ENCODE results near the gene MYEOV. TPM values are rescaled to one million over a fixed set of nuclear protein-coding genes. Genes with fewer than 3 reads are reported as not detected.

Gene MYEOV
- total and polyA plus RNA-seq, 9 donors = 0.12 to 0.79 (median 0.53) TPM; not detected in 3

- no peak for TF ChIP-seq EP300 (IDR thresholded peaks at IDR 0.05)
- no peak for TF ChIP-seq POLR2A (IDR thresholded peaks at IDR 0.05)
- no peak for TF ChIP-seq CTCF (IDR thresholded peaks at IDR 0.05)
- WGBS, 3 donors = 62 to 78% (median 68%) methylated on average over 9 of the region's 9 CpGs
- Histone ChIP-seq H3K27ac (no peak overlapping the region), H3K9me3 (no peaks in the 10 kb centered on the region), H3K36me3 (no peaks in the 10 kb centered on the region), H3K4me1 (ENCODE audit: insufficient read depth) (no peaks in the 10 kb centered on the region), H3K4me3 (no peak overlapping the region), H3K27me3 (no peaks in the 10 kb centered on the region)
- intact Hi-C loops (cut with DNase I) = no loop called here
- no peak for DNase-seq
Measured at GRCh38 chr11:69284081-69284511, 9.9 kb upstream of the MYEOV start.

GRCh38 chr11:69285091-69285490 lies 8.9 kb upstream of the MYEOV start:
- H3K27ac ChIP-seq = no peak overlapping the region
- DNase-seq = no peak
- H3K4me1 ChIP-seq (ENCODE audit: insufficient read depth) = no peaks in the 10 kb centered on the region
- 91 to 95% (median 93%) methylated on average over 11 of the region's 11 CpGs for WGBS, 3 donors
- no peak overlapping the region for H3K4me3 ChIP-seq
- H3K9me3 ChIP-seq = peaks cover 0 to 4% of the 10 kb centered on the region in 2 donors
- TF ChIP-seq CTCF (IDR thresholded peaks at IDR 0.05) = no peak
- TF ChIP-seq EP300 (IDR thresholded peaks at IDR 0.05) = no peak
- TF ChIP-seq POLR2A (IDR thresholded peaks at IDR 0.05) = no peak
- no peaks in the 10 kb centered on the region for H3K27me3 ChIP-seq
- intact Hi-C loops (cut with DNase I) = no loop called here
- H3K36me3 ChIP-seq = no peaks in the 10 kb centered on the region

GRCh38 chr11:69285766-69286165 lies 8.2 kb upstream of the MYEOV start:
- peaks cover 0 to 4% of the 10 kb centered on the region in 2 donors for H3K9me3 ChIP-seq
- H3K4me3 ChIP-seq = no peak overlapping the region
- H3K4me1 ChIP-seq (ENCODE audit: insufficient read depth) = no peaks in the 10 kb centered on the region
- 78 to 84% (median 80%) methylated on average over 11 of the region's 11 CpGs for WGBS, 3 donors
- TF ChIP-seq CTCF (IDR thresholded peaks at IDR 0.05) (no peak), EP300 (IDR thresholded peaks at IDR 0.05) (no peak), POLR2A (IDR thresholded peaks at IDR 0.05) (no peak)
- intact Hi-C loops (cut with DNase I) = no loop called here
- no peak for DNase-seq
- H3K27ac ChIP-seq = no peak overlapping the region
- no peaks in the 10 kb centered on the region for H3K36me3 ChIP-seq
- no peaks in the 10 kb centered on the region for H3K27me3 ChIP-seq

GRCh38 chr11:69286374-69287371 lies 7.3 kb upstream of the MYEOV start:
- Histone ChIP-seq H3K36me3 (no peaks in the 10 kb centered on the region), H3K27ac (no peak overlapping the region), H3K4me3 (no peak overlapping the region), H3K4me1 (ENCODE audit: insufficient read depth) (no peaks in the 10 kb centered on the region), H3K27me3 (no peaks in the 10 kb centered on the region), H3K9me3 (peaks cover 0 to 4% of the 10 kb centered on the region in 2 donors)
- DNase-seq = no peak
- TF ChIP-seq CTCF (IDR thresholded peaks at IDR 0.05) (no peak), EP300 (IDR thresholded peaks at IDR 0.05) (no peak), POLR2A (IDR thresholded peaks at IDR 0.05) (no peak)
- 58 to 66% (median 61%) methylated on average over 37 to 38 of the region's 38 CpGs for WGBS, 3 donors
- intact Hi-C loops (cut with DNase I) = no loop called here
